K562 (cell line): ENCODE measurements around the gene HDGFL2. TPM values are rescaled to one million over a fixed set of nuclear protein-coding genes. Genes with fewer than 3 reads are reported as not detected.

Experiments used
- ATAC-seq: fragments of 200-7000 bp; cut with Tn5 transposase; 3 replicates; pipeline ENCODE4 v1.9.1; 2020; ENCODE audit warnings: moderate library complexity
- BruUV-seq: library from RNA; stranded (reverse); fragments of 400-500 nt; replicated peaks from 2 replicates; lab custom pipeline; 2021; lab: Mats Ljungman, UMichigan
- CTCF ChIA-PET: fragments of 300-600 bp; formaldehyde crosslinking; extraction: SDS; loops from one replicate; lab custom pipeline; 2021; ENCODE audit warnings: low intra/inter-chr PET ratio; lab: Yijun Ruan, JAX
- POLR2A ChIA-PET: fragments of 300-600, 350-650 bp; sonication (Branson Sonifier 250); formaldehyde crosslinking; extraction: SDS; loops from one replicate; lab custom pipeline; 2021; ENCODE audit warnings: antibody characterized with exemption, inconsistent platforms; lab: Yijun Ruan, JAX
- DNase-seq, 4 experiments: peaks; one replicate each; pipeline versions ENCODE4 v3.0.0 to v3.0.0-alpha.2; 2011 to 2018; ENCODE audit warnings: low spot score in 3 of 4, mixed read lengths in 3 of 4; ENCODE audit errors: extremely low read depth in 1 of 4
- FAIRE-seq: peaks from 2 replicates; lab custom pipeline; 2011; peaks lifted over from hg19 to GRCh38; lab: Jason Lieb, UNC
- H2AFZ ChIP-seq: 2 replicates; pipeline ENCODE4 v1.6.0; 2011; ENCODE audit warnings: low read depth, low read length, control low read depth, inconsistent platforms
- H3K27ac ChIP-seq: fragments of 200-600 bp; 3 replicates; pipeline ENCODE4 v1.8.0; 2011; ENCODE audit warnings: low read depth, mild to moderate bottlenecking, control low read depth, inconsistent platforms, low read length, moderate library complexity, mixed read lengths; ENCODE audit errors: extremely low read depth
- H3K27me3 ChIP-seq, 2 experiments: fragments of 300-600 bp in 1 of 2; 2 replicates in 1 of 2; 3 replicates in 1 of 2; pipeline versions ENCODE4 v1.6.0 to v1.8.0; 2011; ENCODE audit warnings: inconsistent platforms in 2 of 2, low read length in 2 of 2, mild to moderate bottlenecking in 1 of 2, mixed read lengths in 1 of 2, moderate library complexity in 1 of 2; ENCODE audit not compliant: control insufficient read depth in 2 of 2, insufficient read depth in 2 of 2
- H3K36me3 ChIP-seq: fragments of 300-600 bp; 3 replicates; pipeline ENCODE4 v1.8.0; 2011; ENCODE audit warnings: mild to moderate bottlenecking, low read length, inconsistent platforms; ENCODE audit not compliant: control insufficient read depth, insufficient read depth
- H3K4me1 ChIP-seq, 2 experiments: fragments of 200-600 bp in 1 of 2; replicated peaks in 1 of 2; 2 replicates in 1 of 2; 3 replicates in 1 of 2; pipeline versions ENCODE4 v1.5.1 to v1.8.0; 2011; ENCODE audit warnings: inconsistent platforms in 2 of 2, low read length in 2 of 2, mild to moderate bottlenecking in 1 of 2, mixed read lengths in 1 of 2, moderate library complexity in 1 of 2; ENCODE audit not compliant: control insufficient read depth in 2 of 2, insufficient read depth in 2 of 2
- H3K4me2 ChIP-seq: 2 replicates; pipeline ENCODE4 v1.6.1; 2011; ENCODE audit warnings: low read length, control low read depth, inconsistent platforms, mixed read lengths; ENCODE audit not compliant: insufficient read depth
- H3K4me3 ChIP-seq: fragments of 200-600 bp; sonication (generic), shearing (Covaris generic); 2 replicates; pipeline ENCODE4 v1.5.1; 2016; ENCODE audit warnings: control low read depth, inconsistent platforms
- H3K79me2 ChIP-seq: fragments of 200-600 bp; 3 replicates; pipeline ENCODE4 v1.8.0; 2011; ENCODE audit warnings: low read length, inconsistent platforms; ENCODE audit not compliant: control insufficient read depth, insufficient read depth
- H3K9ac ChIP-seq, 2 experiments: 2 replicates each; pipeline versions ENCODE4 v1.6.0 to v1.6.1; 2011; ENCODE audit warnings: low read depth in 2 of 2, low read length in 2 of 2, control low read depth in 1 of 2, inconsistent platforms in 1 of 2, mild to moderate bottlenecking in 1 of 2, mixed read lengths in 1 of 2; ENCODE audit not compliant: insufficient read depth in 1 of 2
- H3K9me1 ChIP-seq: one replicate; pipeline ENCODE4 v1.6.0; 2011; ENCODE audit warnings: inconsistent platforms, mild to moderate bottlenecking, low read length, moderate library complexity; ENCODE audit not compliant: control insufficient read depth, insufficient read depth
- H3K9me3 ChIP-seq: replicated peaks from 2 replicates; pipeline ENCODE4 v1.5.1; 2011; ENCODE audit warnings: low read depth, low read length, inconsistent platforms; ENCODE audit not compliant: control insufficient read depth, insufficient read depth
- H4K20me1 ChIP-seq: replicated peaks from 2 replicates; pipeline ENCODE4 v1.6.1; 2011; ENCODE audit warnings: low read length, inconsistent platforms, mixed read lengths; ENCODE audit not compliant: control insufficient read depth, insufficient read depth
- BCOR ChIP-seq: fragments of 450-650 bp; IDR thresholded peaks from 2 replicates; pipeline ENCODE4 v1.6.1; 2016
- CEBPG ChIP-seq, 3 experiments: fragments of 200-800 bp in 1 of 3; sonication (Bioruptor generic) in 1 of 3; sonication (generic) in 1 of 3; formaldehyde crosslinking in 1 of 3; IDR thresholded peaks in 2 of 3; conservative IDR thresholded peaks in 1 of 3; 2 replicates each; pipeline versions ENCODE4 v1.6.1 to v1.8.0; 2016 to 2022; ENCODE audit warnings: missing compliant biosample characterization in 2 of 3, missing genetic modification characterization in 2 of 3, mild to moderate bottlenecking in 1 of 3, missing genetic modification reagents in 1 of 3
- ZNF146 ChIP-seq: IDR thresholded peaks from one replicate; pipeline ENCODE4 v1.6.1; 2018; ENCODE audit warnings: missing compliant biosample characterization; ENCODE audit not compliant: unreplicated experiment
- WGBS: fragments of 100-300 bp; shearing (Covaris generic); methylation state at CpG from one replicate; pipeline ENCODE4 v1.1.6; 2016; ENCODE audit warnings: low coverage, mixed read lengths; ENCODE audit not compliant: insufficient coverage; ENCODE audit errors: missing lambda C conversion rate; 5-methylcytosine and 5-hydroxymethylcytosine counted together
- in situ Hi-C: fragments of 300-500 bp; cut with MboI; formaldehyde crosslinking; loops from 4 replicates; pipeline ENCODE4 v1.15.0; 2018; ENCODE audit warnings: inconsistent platforms, mixed read lengths
- intact Hi-C: fragments of 100-400 bp; cut with micrococcal nuclease; formaldehyde crosslinking; loops from 2 replicates; pipeline ENCODE4 v1.14.2; 2022
- polyA plus RNA-seq, 8 experiments: library from polyadenylated mRNA; depleted of rRNA in 4 of 8; stranded (reverse) in 5 of 8; unstranded in 3 of 8; fragments of >200 nt; fragmentation: Nextera tagmentation in 2 of 8; fragmentation: Illumina TruSeq in 1 of 8; extraction: Ambion mirVana in 2 of 8; extraction: Trizol in 1 of 8; gene quantifications; 2 replicates each; pipeline versions ENCODE4 v1.2.1 to v1.2.3, GENCODE V29; 2011 to 2014; ENCODE audit warnings: inconsistent platforms in 1 of 8, missing spikeins in 1 of 8
- total RNA-seq, 7 experiments: library from RNA; depleted of rRNA in 6 of 7; stranded (reverse); fragments of >200 nt in 6 of 7; fragmentation: Illumina TruSeq in 2 of 7; extraction: Trizol in 2 of 7; gene quantifications; 2 replicates each; pipeline versions ENCODE4 v1.2.1 to v1.2.3, GENCODE V29; 2011 to 2021; ENCODE audit warnings: low replicate concordance in 1 of 7
- TF ChIP-seq, protein P1 (sequence below): sonication (generic); formaldehyde crosslinking; IDR thresholded peaks from 2 replicates; pipeline ENCODE4 v1.9.0; 2022; ENCODE audit warnings: mild to moderate bottlenecking, missing genetic modification reagents
- TF ChIP-seq, protein P2 (sequence below): fragments of 200-800 bp; sonication (Bioruptor generic); IDR thresholded peaks from 2 replicates; pipeline ENCODE4 v1.6.1; 2017; ENCODE audit warnings: missing genetic modification characterization, missing compliant biosample characterization

Gene HDGFL2
- total and polyA plus RNA-seq, 9 of the 15 experiments (the other 6 are each of a cell fraction or from before 2014, with no cell fraction given): 0.13 to 61.7 (median 16.0) TPM

DNA sequence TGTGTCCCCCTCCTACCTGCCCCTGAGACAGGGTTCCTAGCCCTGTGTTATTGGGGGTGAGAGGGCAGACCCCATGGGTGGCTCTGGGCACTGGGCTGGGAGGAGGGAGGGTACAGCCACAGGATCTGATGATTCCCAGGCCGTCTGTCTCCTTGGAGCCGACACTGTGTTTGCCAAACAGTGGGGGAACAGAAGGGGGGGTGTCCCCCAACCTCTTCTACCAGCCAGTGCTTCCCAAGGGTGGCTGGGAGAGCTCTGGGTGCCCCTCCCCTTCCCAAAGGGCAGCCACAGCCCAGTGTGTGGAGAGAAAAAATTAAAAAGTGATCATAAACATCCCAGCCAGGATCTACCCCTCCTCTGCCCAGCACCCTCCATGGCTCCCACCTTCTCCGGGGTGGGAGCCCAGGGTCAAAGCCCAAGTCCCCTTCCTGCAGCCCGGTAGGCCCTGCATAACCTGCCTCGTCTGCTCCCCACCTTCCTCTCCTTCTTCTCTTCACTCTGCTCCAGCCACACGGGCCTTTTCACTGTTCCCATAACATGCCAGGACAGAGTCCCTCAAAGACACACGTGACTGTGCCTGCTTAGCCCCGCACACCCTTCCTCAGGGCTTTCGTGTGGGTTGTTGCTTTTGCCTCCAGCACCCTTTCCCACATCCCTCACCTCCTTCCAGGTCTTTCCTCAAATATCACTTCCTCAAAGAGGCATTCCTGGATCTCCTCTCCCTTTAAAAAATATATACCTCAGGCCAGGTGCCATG is 47.6 kb downstream of the HDGFL2 start:
- DNase-seq (no peak), FAIRE-seq (no peak)
- intact Hi-C loops: no loop called here
- WGBS: 12% methylated on average over 9 of the region's 9 CpGs
- H3K9ac ChIP-seq: 0 out of 4 replicates have a peak overlapping the region, but pooled peaks of 1 of the 2 experiments have one; percentile 17
- no peaks in the 10 kb centered on the region for H3K36me3 ChIP-seq
- peaks cover 0 to 38% of the 10 kb centered on the region in 2 experiments; a peak in 2 of 5 replicates for H3K4me1 ChIP-seq
- H3K79me2 ChIP-seq: no peaks in the 10 kb centered on the region
- no peak overlapping the region for H3K4me3 ChIP-seq
- H2AFZ ChIP-seq: no peak overlapping the region
- POLR2A ChIA-PET: no interaction called here
- CTCF ChIA-PET: no interaction called here
- H3K4me2 ChIP-seq: no peak overlapping the region
- no TSS peak for BruUV-seq
- no peak overlapping the region for H3K27ac ChIP-seq
- in situ Hi-C loops: loop anchor here (5.0 kb wide), 1 partner anchor 247 kb away; no protein-coding TSS in a partner anchor
- H3K9me3 ChIP-seq: no peaks in the 10 kb centered on the region
- TF ChIP-seq, protein P1, sequence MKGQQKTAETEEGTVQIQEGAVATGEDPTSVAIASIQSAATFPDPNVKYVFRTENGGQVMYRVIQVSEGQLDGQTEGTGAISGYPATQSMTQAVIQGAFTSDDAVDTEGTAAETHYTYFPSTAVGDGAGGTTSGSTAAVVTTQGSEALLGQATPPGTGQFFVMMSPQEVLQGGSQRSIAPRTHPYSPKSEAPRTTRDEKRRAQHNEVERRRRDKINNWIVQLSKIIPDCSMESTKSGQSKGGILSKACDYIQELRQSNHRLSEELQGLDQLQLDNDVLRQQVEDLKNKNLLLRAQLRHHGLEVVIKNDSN (CRISPR knock-in tag): peak; percentile 39; the same call in 1 of the 2 replicates
- peak; percentile 20; the same call in 1 of the 2 replicates for TF ChIP-seq BCOR
- TF ChIP-seq, protein P2, sequence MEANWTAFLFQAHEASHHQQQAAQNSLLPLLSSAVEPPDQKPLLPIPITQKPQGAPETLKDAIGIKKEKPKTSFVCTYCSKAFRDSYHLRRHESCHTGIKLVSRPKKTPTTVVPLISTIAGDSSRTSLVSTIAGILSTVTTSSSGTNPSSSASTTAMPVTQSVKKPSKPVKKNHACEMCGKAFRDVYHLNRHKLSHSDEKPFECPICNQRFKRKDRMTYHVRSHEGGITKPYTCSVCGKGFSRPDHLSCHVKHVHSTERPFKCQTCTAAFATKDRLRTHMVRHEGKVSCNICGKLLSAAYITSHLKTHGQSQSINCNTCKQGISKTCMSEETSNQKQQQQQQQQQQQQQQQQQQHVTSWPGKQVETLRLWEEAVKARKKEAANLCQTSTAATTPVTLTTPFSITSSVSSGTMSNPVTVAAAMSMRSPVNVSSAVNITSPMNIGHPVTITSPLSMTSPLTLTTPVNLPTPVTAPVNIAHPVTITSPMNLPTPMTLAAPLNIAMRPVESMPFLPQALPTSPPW (CRISPR knock-in tag): peak; percentile 53
- TF ChIP-seq CEBPG (CRISPR knock-in tag; IDR thresholded peaks at IDR 0.05): no peak
- TF ChIP-seq CEBPG (tag; conservative IDR thresholded peaks at IDR 0.05 in 1 of 2, IDR thresholded peaks at IDR 0.05 in 1 of 2): no peak
- TF ChIP-seq ZNF146: no peak
- TF ChIP-seq, all 486 proteins: peak for 3
- H3K9me1 ChIP-seq: no peaks in the 10 kb centered on the region
- 0 out of 2 replicates have a peak, but pooled peaks cover 3% of the 10 kb centered on the region for H4K20me1 ChIP-seq
- no peak for ATAC-seq
- H3K27me3 ChIP-seq: peaks cover 4 to 14% of the 10 kb centered on the region in 2 experiments; a peak in 3 of 5 replicates
